ENCODE results near the gene MXD1.

Gene MXD1

DNA sequence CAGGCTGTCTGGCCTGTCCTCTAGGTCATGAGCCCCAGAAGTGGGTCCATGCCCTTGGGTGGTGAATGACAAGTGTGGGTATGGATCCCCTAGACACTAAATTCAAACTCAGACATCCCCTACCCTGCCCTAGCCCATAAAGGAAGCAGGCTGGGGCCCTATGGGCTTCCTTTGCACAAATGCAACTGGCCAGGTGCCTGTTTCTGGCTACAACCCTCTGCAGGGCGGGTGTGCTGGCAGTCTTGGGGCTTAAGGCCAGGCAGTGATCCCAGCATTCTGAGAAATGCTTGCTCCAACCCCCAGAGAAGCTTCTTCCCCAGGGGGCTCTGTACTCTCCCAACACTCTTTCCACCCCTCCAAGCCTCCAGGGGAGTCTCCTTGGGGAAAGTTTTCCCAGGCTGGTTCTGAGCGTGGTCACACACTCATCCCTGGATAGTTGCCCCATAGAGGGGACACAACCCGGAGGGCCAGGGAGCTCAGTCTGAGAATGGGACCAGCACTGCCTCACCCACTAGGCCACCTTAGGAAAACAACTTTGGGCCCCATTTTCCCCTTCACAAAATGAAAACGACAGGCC lies 63.1 kb downstream of the MXD1 start:
- no peak for TF ChIP-seq CTCF (IDR thresholded peaks at IDR 0.05; ENCODE audit: low read depth, low read length)
- no peak for TF ChIP-seq MYC (IDR thresholded peaks at IDR 0.05; ENCODE audit: low read depth, low read length)
- TF ChIP-seq, protein P1, sequence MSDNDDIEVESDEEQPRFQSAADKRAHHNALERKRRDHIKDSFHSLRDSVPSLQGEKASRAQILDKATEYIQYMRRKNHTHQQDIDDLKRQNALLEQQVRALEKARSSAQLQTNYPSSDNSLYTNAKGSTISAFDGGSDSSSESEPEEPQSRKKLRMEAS (IDR thresholded peaks at IDR 0.05; ENCODE audit: low read depth, low read length) = no peak
- TF ChIP-seq POLR2A (IDR thresholded peaks at IDR 0.05; ENCODE audit: extremely low read depth, insufficient read length) = no peak
- H3K4me3 ChIP-seq (ENCODE audit: low read depth, low read length) = no peak overlapping the region
- no peak for DNase-seq (ENCODE audit: low read depth)

GRCh38 chr2:69979902-69980807 lies 65.2 kb downstream of the MXD1 start:
- no peak for TF ChIP-seq MYC (IDR thresholded peaks at IDR 0.05; ENCODE audit: low read depth, low read length)
- TF ChIP-seq POLR2A (IDR thresholded peaks at IDR 0.05; ENCODE audit: extremely low read depth, insufficient read length) = no peak
- TF ChIP-seq, protein P1 (IDR thresholded peaks at IDR 0.05; ENCODE audit: low read depth, low read length) = no peak
- no peak for TF ChIP-seq CTCF (IDR thresholded peaks at IDR 0.05; ENCODE audit: low read depth, low read length)
- DNase-seq (ENCODE audit: low read depth) = no peak
- H3K4me3 ChIP-seq (ENCODE audit: low read depth, low read length) = no peak overlapping the region

DNA sequence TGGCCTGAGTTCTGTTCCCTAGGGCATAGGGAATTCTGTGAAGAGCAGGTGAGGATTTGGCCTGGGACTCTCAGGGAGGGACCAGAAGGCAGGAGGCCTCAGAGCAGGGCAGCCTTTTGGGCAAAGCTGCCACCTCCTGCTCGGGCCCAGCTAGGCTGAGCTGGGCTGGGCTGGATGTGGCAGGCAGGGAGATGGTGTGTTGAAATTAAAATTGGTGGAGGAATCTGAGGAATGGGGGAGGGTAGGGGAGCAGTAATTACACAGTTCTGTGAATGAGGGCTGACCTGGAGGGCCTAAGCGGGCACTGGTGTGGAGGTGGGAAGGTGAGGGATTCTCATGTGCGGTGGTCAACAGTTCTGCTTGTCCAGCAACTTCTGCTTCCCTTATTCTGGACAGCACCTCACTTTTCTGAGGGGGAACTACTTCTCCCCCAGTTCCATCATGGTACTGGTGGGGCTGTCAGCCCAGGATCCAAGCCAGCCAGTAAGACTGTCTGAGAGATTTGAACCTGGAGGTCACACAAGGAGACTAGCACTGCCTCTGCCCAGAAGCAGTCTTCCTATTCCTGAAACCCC lies 68.6 kb downstream of the MXD1 start:
- DNase-seq (ENCODE audit: low read depth) = no peak
- TF ChIP-seq, protein P1 (IDR thresholded peaks at IDR 0.05; ENCODE audit: low read depth, low read length) = no peak
- TF ChIP-seq POLR2A (IDR thresholded peaks at IDR 0.05; ENCODE audit: extremely low read depth, insufficient read length) = no peak
- no peak for TF ChIP-seq MYC (IDR thresholded peaks at IDR 0.05; ENCODE audit: low read depth, low read length)
- no peak for TF ChIP-seq CTCF (IDR thresholded peaks at IDR 0.05; ENCODE audit: low read depth, low read length)
- no peak overlapping the region for H3K4me3 ChIP-seq (ENCODE audit: low read depth, low read length)

GRCh38 chr2:69985216-69985615 lies 70.3 kb downstream of the MXD1 start:
- TF ChIP-seq POLR2A (IDR thresholded peaks at IDR 0.05; ENCODE audit: extremely low read depth, insufficient read length) (no peak), MYC (IDR thresholded peaks at IDR 0.05; ENCODE audit: low read depth, low read length) (no peak), CTCF (IDR thresholded peaks at IDR 0.05; ENCODE audit: low read depth, low read length) (no peak)
- TF ChIP-seq, protein P1 (IDR thresholded peaks at IDR 0.05; ENCODE audit: low read depth, low read length) = no peak
- H3K4me3 ChIP-seq (ENCODE audit: low read depth, low read length) = no peak overlapping the region
- no peak for DNase-seq (ENCODE audit: low read depth)

- TF ChIP-seq, protein P1 (IDR thresholded peaks at IDR 0.05; ENCODE audit: low read depth, low read length) = peak; percentile 60; the same call in 1 of the 2 replicates
- TF ChIP-seq MYC (IDR thresholded peaks at IDR 0.05; ENCODE audit: low read depth, low read length) (no peak), POLR2A (IDR thresholded peaks at IDR 0.05; ENCODE audit: extremely low read depth, insufficient read length) (no peak)
- DNase-seq (ENCODE audit: low read depth) = peak; percentile 99
- H3K4me3 ChIP-seq (ENCODE audit: low read depth, low read length) = no peak overlapping the region
Measured at GRCh38 chr2:69985688-69986087, 70.8 kb downstream of the MXD1 start.
